Neural progenitor cell (in vitro differentiated cells): ENCODE measurements around the gene FKRP.

Source experiments
- CTCF ChIP-seq: fragments of 200-600 bp; sonication (generic); IDR thresholded peaks from 2 replicates; pipeline ENCODE4 v1.5.1; 2017; ENCODE audit warnings: antibody characterized with exemption, mild to moderate bottlenecking
- EZH2 ChIP-seq: fragments of 200-600 bp; sonication (generic); IDR thresholded peaks from 2 replicates; pipeline ENCODE4 v1.6.1; 2017; ENCODE audit warnings: antibody characterized with exemption, mild to moderate bottlenecking, moderate library complexity
- EZH2phosphoT487 ChIP-seq: fragments of 200-600 bp; sonication (generic); IDR thresholded peaks from 2 replicates; pipeline ENCODE4 v1.6.1; 2017; ENCODE audit warnings: antibody characterized with exemption

- TF ChIP-seq CTCF (no peak), EZH2 (no peak), EZH2phosphoT487 (no peak)
These were observed 40.6 kb downstream of the FKRP start for GRCh38 chr19:46786236-46787039.
